ENCODE results near the gene RFT1. TPM values are rescaled to one million over a fixed set of nuclear protein-coding genes. Genes with fewer than 3 reads are reported as not detected.

Gene RFT1
- total and polyA plus RNA-seq, 5 experiments from 2014 or later: 16.4 to 28.1 (median 24.1) TPM

Other genes with a start within 250 kb of the RFT1 start
- gene STIMATE, start 232.9 kb downstream of the RFT1 start, total RNA-seq: 10 to 100 TPM; 19.5 to 26.5 TPM
- 1 to 10 TPM; 5.1 to 6.3 (median 5.3) TPM for gene STIMATE, start 232.9 kb downstream of the RFT1 start, polyA plus RNA-seq
- 10 to 100 TPM; 35.2 to 35.5 TPM for gene SFMBT1, start 84.4 kb downstream of the RFT1 start, total RNA-seq
- 10 to 100 TPM; 13.4 to 29.7 (median 18.1) TPM for gene SFMBT1, start 84.4 kb downstream of the RFT1 start, polyA plus RNA-seq
- gene PRKCD, start 30.8 kb upstream of the RFT1 start, total RNA-seq: 10 to 100 TPM; 11.0 to 11.8 TPM
- 10 to 100 TPM in 2 of 3 donors, 1 to 10 TPM in 1; 5.5 to 12.2 (median 10.4) TPM for gene PRKCD, start 30.8 kb upstream of the RFT1 start, polyA plus RNA-seq
- 10 to 100 TPM; 93.9 to 97.0 TPM for gene TKT, start 125.6 kb upstream of the RFT1 start, total RNA-seq
- 10 to 100 TPM; 51.1 to 73.1 (median 69.7) TPM for gene TKT, start 125.6 kb upstream of the RFT1 start, polyA plus RNA-seq
- 10 to 100 TPM; 36.4 to 44.4 TPM for gene DCP1A, start 217.1 kb upstream of the RFT1 start, total RNA-seq
- 10 to 100 TPM; 68.5 to 80.5 (median 72.5) TPM for gene DCP1A, start 217.1 kb upstream of the RFT1 start, polyA plus RNA-seq

Measured in naive thymus-derived CD8-positive, alpha-beta T cell (primary cell).